HG03097 (cell line): ENCODE data around the gene LMBRD1.

Source experiments
- ATAC-seq: cut with Tn5 transposase; IDR thresholded peaks from one replicate; pipeline ENCODE4 v1.9.1; 2021; ENCODE audit not compliant: unreplicated experiment, low FRiP score

The LMBRD1 gene

DNA sequence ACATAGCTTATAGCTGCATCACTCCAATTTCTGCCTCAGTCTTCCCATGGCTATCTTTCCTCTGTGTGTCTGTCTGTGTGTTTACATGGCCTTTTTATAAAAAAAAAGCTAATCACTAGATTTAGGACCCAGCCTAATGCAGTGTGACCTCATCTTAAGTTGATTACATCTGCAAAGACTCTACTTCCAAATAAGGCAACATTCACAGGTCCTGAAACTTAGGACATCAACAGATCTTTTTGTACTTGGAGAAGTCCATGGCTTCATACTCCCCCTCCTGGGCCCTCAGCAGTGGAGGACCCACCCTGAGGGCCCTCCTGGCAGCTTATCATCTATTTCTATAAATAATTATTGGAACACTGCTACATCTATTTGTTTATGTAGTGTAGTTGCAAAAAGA is 146.1 kb downstream of the LMBRD1 start:
- ATAC-seq = no peak

DNA sequence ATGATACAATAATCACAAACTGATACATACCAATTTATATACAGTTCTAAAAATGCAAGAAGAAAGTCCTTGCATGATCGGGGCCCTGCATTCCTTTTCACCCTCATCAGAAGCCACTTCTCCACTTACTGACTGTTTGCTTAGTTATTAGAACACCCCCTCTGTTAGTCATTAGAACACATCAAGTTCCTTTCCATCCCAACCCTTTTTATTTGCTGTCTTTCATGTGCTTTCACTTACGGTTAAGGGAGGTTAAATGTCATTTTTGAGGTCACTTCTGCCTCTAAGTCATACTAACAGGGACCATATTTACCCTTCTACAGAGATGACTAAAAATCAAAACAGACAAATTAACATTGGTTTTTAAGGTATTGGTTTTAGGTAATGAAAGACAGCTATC is 149.1 kb downstream of the LMBRD1 start:
- no peak for ATAC-seq

DNA sequence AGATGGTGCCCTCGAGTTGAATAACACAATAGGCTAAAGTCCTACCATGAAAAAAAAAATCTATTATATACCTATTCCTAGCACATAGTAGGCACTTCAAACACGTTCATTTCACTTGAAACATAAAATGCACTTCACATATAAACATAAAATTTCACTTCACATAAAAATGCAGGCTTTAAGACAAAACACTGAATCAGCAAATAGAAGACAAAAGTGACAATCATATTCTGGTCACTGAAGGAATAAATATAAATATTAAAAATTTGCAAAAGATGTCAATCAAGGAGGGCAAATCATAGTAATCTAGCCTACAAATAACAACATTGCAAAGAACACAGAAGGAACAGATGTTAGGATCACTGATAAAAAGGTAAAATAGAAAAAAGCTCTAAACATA is 153.1 kb downstream of the LMBRD1 start:
- ATAC-seq = no peak

GRCh38 chr6:69632932-69633331 is 163.9 kb downstream of the LMBRD1 start:
- no peak for ATAC-seq

DNA sequence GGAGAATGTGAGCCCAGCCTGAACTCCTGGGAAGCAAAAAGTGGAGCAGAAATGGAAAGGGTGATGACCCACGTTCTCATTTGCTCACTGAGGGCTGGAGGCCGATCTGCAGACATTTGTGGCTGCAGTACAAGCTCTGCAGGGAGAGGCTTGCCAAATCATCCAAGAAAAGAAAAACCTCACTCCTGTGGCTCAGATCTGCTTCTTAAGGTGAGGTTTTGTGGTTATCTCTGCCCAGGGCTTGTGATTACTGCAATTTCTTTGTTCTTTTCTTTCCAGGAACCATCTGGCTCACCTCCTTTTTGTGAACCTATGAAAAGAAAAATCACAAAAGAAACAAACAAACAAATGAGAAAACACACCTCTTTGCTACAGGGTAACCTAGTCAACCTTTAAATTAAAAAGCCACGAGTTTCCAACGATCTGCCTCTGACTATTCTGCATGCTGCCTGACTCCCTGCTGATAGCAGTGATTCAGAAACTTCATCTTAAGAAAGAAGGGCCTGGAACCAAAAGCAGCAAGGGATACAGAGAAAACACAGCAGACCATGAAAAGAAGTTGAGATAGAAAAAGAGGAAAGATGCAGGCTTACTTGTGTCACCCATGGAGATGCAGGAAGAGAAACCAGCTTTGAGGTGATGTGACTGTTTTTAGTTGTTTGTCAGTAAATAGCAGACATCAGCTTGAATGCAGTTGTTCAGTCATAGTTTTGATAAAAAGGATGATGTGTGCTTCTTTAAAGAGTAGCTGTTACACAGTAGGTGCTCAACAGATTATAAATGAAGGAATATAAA is 165.1 kb downstream of the LMBRD1 start:
- no peak for ATAC-seq

GRCh38 chr6:69630767-69631166 is 166.0 kb downstream of the LMBRD1 start:
- no peak for ATAC-seq

DNA sequence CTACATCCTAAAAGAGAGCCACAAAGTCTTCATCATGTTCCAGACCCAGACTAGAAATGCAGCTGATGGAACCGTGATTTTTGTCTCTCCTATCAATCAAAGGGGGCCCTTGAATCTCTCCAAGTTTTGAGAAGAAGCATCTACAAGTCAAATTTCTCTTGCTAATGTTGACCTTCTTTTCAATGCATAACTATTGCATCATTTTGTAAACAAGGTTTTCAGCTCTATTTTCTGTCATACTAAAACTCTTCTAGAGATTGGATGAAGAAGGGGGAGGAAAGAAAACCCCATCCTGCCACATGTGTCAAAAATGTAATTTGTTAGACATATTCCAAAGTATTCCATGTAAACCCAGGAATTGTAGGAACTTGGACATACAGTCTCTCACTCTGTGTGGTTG is 169.2 kb downstream of the LMBRD1 start:
- ATAC-seq = no peak

DNA sequence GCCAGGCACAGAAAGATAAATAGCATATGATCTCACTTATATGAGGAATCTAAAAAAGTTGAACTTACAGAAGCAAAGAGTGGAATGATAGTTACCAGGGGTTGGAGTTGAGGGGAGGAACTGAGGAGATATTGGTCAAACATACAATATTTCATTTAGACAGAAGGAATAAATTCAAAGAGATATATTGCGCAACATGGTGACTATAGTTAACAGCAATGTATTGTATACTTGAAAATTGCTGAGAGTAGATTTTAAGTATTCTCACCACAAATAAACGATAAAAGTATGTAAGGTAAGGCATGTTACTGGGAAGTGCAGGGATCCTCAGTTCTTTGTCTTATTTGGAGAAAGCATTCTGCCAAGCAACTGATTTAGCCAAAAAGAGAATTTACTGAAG is 171.9 kb downstream of the LMBRD1 start:
- no peak for ATAC-seq
